Endodermal cell (in vitro differentiated cells): ENCODE measurements around the gene ACVR1C. TPM values are rescaled to one million over a fixed set of nuclear protein-coding genes. Genes with fewer than 3 reads are reported as not detected.
A peak's percentile ranks its signal among the peaks of the same experiment; 100 is the strongest.

Experiments
- DNase-seq: peaks from one replicate; pipeline ENCODE4 v3.0.0-alpha.2; 2017
- H3K27ac ChIP-seq: 2 replicates; pipeline ENCODE4 v1.5.1; 2013; ENCODE audit warnings: mild to moderate bottlenecking, low read depth, low read length, moderate library complexity
- H3K27me3 ChIP-seq: 2 replicates; pipeline ENCODE4 v1.6.1; 2013; ENCODE audit warnings: mild to moderate bottlenecking, low read length, moderate library complexity; ENCODE audit not compliant: insufficient read depth, control insufficient read depth, poor library complexity, severe bottlenecking
- H3K36me3 ChIP-seq: 2 replicates; pipeline ENCODE4 v1.7.0; 2013; ENCODE audit warnings: mild to moderate bottlenecking, low read length, moderate library complexity; ENCODE audit not compliant: control insufficient read depth, insufficient read depth
- H3K4me1 ChIP-seq: one replicate; pipeline ENCODE4 v1.7.0; 2013; ENCODE audit warnings: low read length; ENCODE audit not compliant: control insufficient read depth, insufficient read depth
- H3K4me3 ChIP-seq: 2 replicates; pipeline ENCODE4 v1.5.1; 2013; ENCODE audit warnings: mild to moderate bottlenecking, low read length, moderate library complexity
- H3K9ac ChIP-seq: 2 replicates; pipeline ENCODE4 v1.6.1; 2013; ENCODE audit warnings: mild to moderate bottlenecking, low read length, moderate library complexity; ENCODE audit not compliant: poor library complexity, severe bottlenecking; ENCODE audit errors: extremely low read depth
- H3K9me3 ChIP-seq: 2 replicates; pipeline ENCODE4 v1.6.1; 2013; ENCODE audit warnings: mild to moderate bottlenecking, low read length, moderate library complexity; ENCODE audit not compliant: control insufficient read depth
- H3K27ac Mint-ChIP-seq: 2 replicates; pipeline ENCODE4 v1.8.0; 2020; ENCODE audit warnings: mixed read lengths
- H3K27me3 Mint-ChIP-seq: 2 replicates; pipeline ENCODE4 v1.8.0; 2021; ENCODE audit warnings: mild to moderate bottlenecking, mixed read lengths; ENCODE audit not compliant: insufficient read depth
- H3K36me3 Mint-ChIP-seq: 2 replicates; pipeline ENCODE4 v1.8.0; 2020; ENCODE audit warnings: low read depth, mixed read lengths
- H3K4me1 Mint-ChIP-seq: 2 replicates; pipeline ENCODE4 v1.8.0; 2020; ENCODE audit warnings: mixed read lengths
- H3K4me3 Mint-ChIP-seq: 2 replicates; pipeline ENCODE4 v1.8.0; 2020; ENCODE audit warnings: mild to moderate bottlenecking, moderate library complexity, mixed read lengths
- H3K9me3 Mint-ChIP-seq: 2 replicates; pipeline ENCODE4 v1.8.0; 2020; ENCODE audit warnings: mild to moderate bottlenecking, mixed read lengths
- WGBS, 2 experiments: methylation state at CpG; one replicate each; pipeline versions ENCODE4 v1.1.5 to v1.1.7; 2013; ENCODE audit warnings: missing lambda C conversion rate in 2 of 2, mixed read lengths in 1 of 2; ENCODE audit not compliant: insufficient coverage in 1 of 2, insufficient read length in 1 of 2; 5-methylcytosine and 5-hydroxymethylcytosine counted together
- total RNA-seq, 2 donors: library from RNA; stranded (reverse); fragmentation: NEBNext Ultra II Directional in 1 of 2; extraction: Animal tissue kit (Norgen Biotek cat#: 25700) in 1 of 2; gene quantifications; 2 replicates in 1 of 2; 3 replicates in 1 of 2; pipeline ENCODE4 v1.2.1, GENCODE V29; 2021
- TF ChIP-seq, protein P1 (sequence below): fragments of 200-600 bp; sonication (generic); conservative IDR thresholded peaks from 2 replicates; pipeline ENCODE4 v1.5.0; 2021; ENCODE audit warnings: antibody characterized with exemption, mild to moderate bottlenecking

ACVR1C gene
- total RNA-seq, 2 donors from 2014 or later = 0.59 to 0.69 TPM

GRCh38 chr2:157565550-157565949 is 63.1 kb downstream of the ACVR1C start:
- no peak overlapping the region for H3K4me3 ChIP-seq
- Mint-ChIP-seq H3K4me1 (no peaks in the 10 kb centered on the region), H3K4me3 (no peak overlapping the region), H3K9me3 (peaks cover 22% of the 10 kb centered on the region), H3K27ac (no peak overlapping the region), H3K36me3 (no peaks in the 10 kb centered on the region), H3K27me3 (peaks cover 2% of the 10 kb centered on the region)
- WGBS, 2 experiments = 91 to 94% methylated on average over 4 to 5 of the region's 5 CpGs
- H3K27me3 ChIP-seq = no peaks in the 10 kb centered on the region
- no peaks in the 10 kb centered on the region for H3K4me1 ChIP-seq
- TF ChIP-seq, protein P1, sequence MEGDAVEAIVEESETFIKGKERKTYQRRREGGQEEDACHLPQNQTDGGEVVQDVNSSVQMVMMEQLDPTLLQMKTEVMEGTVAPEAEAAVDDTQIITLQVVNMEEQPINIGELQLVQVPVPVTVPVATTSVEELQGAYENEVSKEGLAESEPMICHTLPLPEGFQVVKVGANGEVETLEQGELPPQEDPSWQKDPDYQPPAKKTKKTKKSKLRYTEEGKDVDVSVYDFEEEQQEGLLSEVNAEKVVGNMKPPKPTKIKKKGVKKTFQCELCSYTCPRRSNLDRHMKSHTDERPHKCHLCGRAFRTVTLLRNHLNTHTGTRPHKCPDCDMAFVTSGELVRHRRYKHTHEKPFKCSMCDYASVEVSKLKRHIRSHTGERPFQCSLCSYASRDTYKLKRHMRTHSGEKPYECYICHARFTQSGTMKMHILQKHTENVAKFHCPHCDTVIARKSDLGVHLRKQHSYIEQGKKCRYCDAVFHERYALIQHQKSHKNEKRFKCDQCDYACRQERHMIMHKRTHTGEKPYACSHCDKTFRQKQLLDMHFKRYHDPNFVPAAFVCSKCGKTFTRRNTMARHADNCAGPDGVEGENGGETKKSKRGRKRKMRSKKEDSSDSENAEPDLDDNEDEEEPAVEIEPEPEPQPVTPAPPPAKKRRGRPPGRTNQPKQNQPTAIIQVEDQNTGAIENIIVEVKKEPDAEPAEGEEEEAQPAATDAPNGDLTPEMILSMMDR = no peak
- H3K9ac ChIP-seq = no peak overlapping the region
- no peak overlapping the region for H3K27ac ChIP-seq
- no peaks in the 10 kb centered on the region for H3K36me3 ChIP-seq
- DNase-seq = no peak
- no peaks in the 10 kb centered on the region for H3K9me3 ChIP-seq

- Histone ChIP-seq H3K27me3 (no peaks in the 10 kb centered on the region), H3K27ac (no peak overlapping the region), H3K9me3 (no peaks in the 10 kb centered on the region), H3K9ac (no peak overlapping the region), H3K36me3 (no peaks in the 10 kb centered on the region), H3K4me1 (peaks cover 7% of the 10 kb centered on the region), H3K4me3 (peak overlapping the region; percentile 59)
- Mint-ChIP-seq H3K4me3 (peak overlapping the region; percentile 14), H3K27me3 (peaks cover 2% of the 10 kb centered on the region), H3K9me3 (peaks cover 19% of the 10 kb centered on the region), H3K27ac (peak overlapping the region; percentile 62), H3K4me1 (peaks cover 22% of the 10 kb centered on the region), H3K36me3 (no peaks in the 10 kb centered on the region)
- TF ChIP-seq, protein P1 = no peak
- WGBS, 2 experiments = 53 to 76% methylated on average over 2 of the region's 2 CpGs
- no peak for DNase-seq
These were observed 68.8 kb downstream of the ACVR1C start for GRCh38 chr2:157559890-157560289.

DNA sequence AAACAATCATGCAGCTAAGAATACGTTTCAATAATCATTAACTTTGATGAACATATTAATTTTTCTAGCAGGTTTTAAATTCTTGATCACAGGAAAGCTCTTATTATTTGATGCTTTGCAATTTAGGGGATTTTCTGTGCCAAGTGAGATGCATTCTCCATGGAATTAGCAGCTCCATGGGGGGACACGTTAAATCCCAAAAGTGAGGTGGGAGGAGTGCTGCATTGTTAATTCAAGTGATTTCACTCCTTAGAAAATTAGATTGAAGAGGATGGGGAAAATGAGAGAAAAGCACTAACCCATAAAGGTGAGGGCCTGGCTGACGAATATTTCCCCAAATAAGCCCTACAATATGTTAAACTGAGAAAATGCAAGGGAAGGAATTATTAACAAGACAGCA is 69.2 kb downstream of the ACVR1C start:
- H3K27me3 Mint-ChIP-seq = peaks cover 2% of the 10 kb centered on the region
- peaks cover 22% of the 10 kb centered on the region for H3K4me1 Mint-ChIP-seq
- H3K4me3 ChIP-seq = peak overlapping the region; percentile 59
- peak overlapping the region; percentile 14 for H3K4me3 Mint-ChIP-seq
- no peaks in the 10 kb centered on the region for H3K27me3 ChIP-seq
- no peaks in the 10 kb centered on the region for H3K36me3 ChIP-seq
- no peak overlapping the region for H3K27ac ChIP-seq
- peaks cover 7% of the 10 kb centered on the region for H3K4me1 ChIP-seq
- H3K9me3 Mint-ChIP-seq = peaks cover 15% of the 10 kb centered on the region
- H3K9me3 ChIP-seq = no peaks in the 10 kb centered on the region
- 19% methylated on average over 2 of the region's 3 CpGs; no CpG with 5 or more reads in 1 of the 2 experiments for WGBS, 2 experiments
- TF ChIP-seq, protein P1 = no peak
- peak overlapping the region; percentile 62 for H3K27ac Mint-ChIP-seq
- no peak overlapping the region for H3K9ac ChIP-seq
- peak; percentile 65 for DNase-seq
- no peaks in the 10 kb centered on the region for H3K36me3 Mint-ChIP-seq
